IMR-90 (cell line): ENCODE measurements around the gene PGA5. TPM values are rescaled to one million over a fixed set of nuclear protein-coding genes. Genes with fewer than 3 reads are reported as not detected.

Experiments used
- ATAC-seq: fragments of 200-7000 bp; cut with Tn5 transposase; 2 replicates; pipeline ENCODE4 v1.9.1; 2020; ENCODE audit warnings: low read depth, mild to moderate bottlenecking, moderate library complexity
- BruUV-seq: library from RNA; stranded (reverse); fragments of 400-500 nt; replicated peaks from 2 replicates; lab custom pipeline; 2021; lab: Mats Ljungman, UMichigan
- CTCF ChIA-PET: fragments of 300-600 bp; formaldehyde crosslinking; extraction: SDS; loops from one replicate; lab custom pipeline; 2021; ENCODE audit warnings: antibody characterized with exemption; lab: Yijun Ruan, JAX
- POLR2A ChIA-PET: fragments of 300-600 bp; sonication (Branson Sonifier 250); formaldehyde crosslinking; loops from one replicate; lab custom pipeline; 2022; ENCODE audit warnings: antibody characterized with exemption; ENCODE audit not compliant: unreplicated experiment; lab: Charles Lee
- DNase-seq: peaks from one replicate; pipeline ENCODE4 v3.0.0; 2013
- H2AFZ ChIP-seq: replicated peaks from 2 replicates; pipeline ENCODE3; 2013; ENCODE audit warnings: low read length, mild to moderate bottlenecking; ENCODE audit not compliant: poor library complexity
- H2AK5ac ChIP-seq: 2 replicates; pipeline ENCODE4 v1.6.1; 2013; ENCODE audit warnings: low read depth, low read length, inconsistent platforms
- H2AK9ac ChIP-seq: replicated peaks from 2 replicates; pipeline ENCODE3; 2013; ENCODE audit warnings: mild to moderate bottlenecking, low read depth, low read length, moderate library complexity; ENCODE audit not compliant: poor library complexity
- H2BK120ac ChIP-seq: 2 replicates; pipeline ENCODE4 v1.6.1; 2013; ENCODE audit warnings: low read depth, low read length, inconsistent platforms
- H2BK15ac ChIP-seq: 3 replicates; pipeline ENCODE4 v1.6.1; 2013; ENCODE audit warnings: low read depth, low read length, inconsistent platforms
- H2BK20ac ChIP-seq: 2 replicates; pipeline ENCODE4 v1.6.1; 2013; ENCODE audit warnings: low read depth, mild to moderate bottlenecking, inconsistent platforms, low read length, moderate library complexity
- H2BK5ac ChIP-seq: 2 replicates; pipeline ENCODE4 v1.6.1; 2013; ENCODE audit warnings: mild to moderate bottlenecking, low read depth, low read length, inconsistent platforms; ENCODE audit not compliant: poor library complexity, severe bottlenecking
- H3K14ac ChIP-seq: replicated peaks from 2 replicates; pipeline ENCODE4 v1.6.1; 2013; ENCODE audit warnings: low read depth, low read length, inconsistent platforms
- H3K18ac ChIP-seq: 2 replicates; pipeline ENCODE4 v1.6.1; 2013; ENCODE audit warnings: low read depth, low read length, control low read depth
- H3K23ac ChIP-seq: 2 replicates; pipeline ENCODE4 v1.6.1; 2013; ENCODE audit warnings: low read depth, low read length, inconsistent platforms
- H3K27ac ChIP-seq: 2 replicates; pipeline ENCODE4 v1.5.1; 2013; ENCODE audit warnings: mild to moderate bottlenecking, control low read depth, low read length; ENCODE audit not compliant: insufficient read depth
- H3K27me3 ChIP-seq: 2 replicates; pipeline ENCODE4 v1.6.1; 2013; ENCODE audit warnings: low read length; ENCODE audit not compliant: control insufficient read depth, insufficient read depth
- H3K36me3 ChIP-seq: 2 replicates; pipeline ENCODE4 v1.6.1; 2013; ENCODE audit warnings: low read length, mixed read lengths; ENCODE audit not compliant: control insufficient read depth, insufficient read depth
- H3K4ac ChIP-seq: 2 replicates; pipeline ENCODE4 v1.6.1; 2013; ENCODE audit warnings: low read depth, low read length, inconsistent platforms
- H3K4me1 ChIP-seq: 2 replicates; pipeline ENCODE4 v1.6.1; 2013; ENCODE audit warnings: low read length, mixed read lengths; ENCODE audit not compliant: control insufficient read depth, insufficient read depth
- H3K4me2 ChIP-seq: 2 replicates; pipeline ENCODE4 v1.6.1; 2013; ENCODE audit warnings: low read depth, mild to moderate bottlenecking, control low read depth, low read length, moderate library complexity
- H3K4me3 ChIP-seq: 2 replicates; pipeline ENCODE4 v1.5.1; 2013; ENCODE audit warnings: low read depth, mild to moderate bottlenecking, control low read depth, low read length, moderate library complexity; ENCODE audit not compliant: insufficient read depth
- H3K56ac ChIP-seq: 2 replicates; pipeline ENCODE4 v1.6.1; 2013; ENCODE audit warnings: low read length, inconsistent platforms; ENCODE audit not compliant: insufficient read depth; ENCODE audit errors: extremely low read depth
- H3K79me1 ChIP-seq, 2 experiments: 2 replicates each; pipeline ENCODE4 v1.6.1; 2013; ENCODE audit warnings: low read length in 2 of 2, inconsistent platforms in 1 of 2, low read depth in 1 of 2
- H3K9ac ChIP-seq: 2 replicates; pipeline ENCODE4 v1.6.1; 2013; ENCODE audit warnings: low read depth, low read length, control low read depth
- H3K9me1 ChIP-seq: 2 replicates; pipeline ENCODE4 v1.6.1; 2013; ENCODE audit warnings: low read length, inconsistent platforms; ENCODE audit not compliant: insufficient read depth
- H3K9me3 ChIP-seq: 2 replicates; pipeline ENCODE4 v1.6.1; 2013; ENCODE audit warnings: low read length; ENCODE audit not compliant: control insufficient read depth, insufficient read depth
- H4K20me1 ChIP-seq: 2 replicates; pipeline ENCODE4 v1.6.1; 2013; ENCODE audit warnings: low read length, inconsistent platforms; ENCODE audit not compliant: insufficient read depth
- H4K5ac ChIP-seq: 2 replicates; pipeline ENCODE4 v1.6.1; 2013; ENCODE audit warnings: mild to moderate bottlenecking, low read depth, low read length, control low read depth
- H4K8ac ChIP-seq, 2 experiments: 2 replicates each; pipeline ENCODE4 v1.6.1; 2013; ENCODE audit warnings: low read depth in 2 of 2, low read length in 2 of 2, control low read depth in 1 of 2, inconsistent platforms in 1 of 2
- H4K91ac ChIP-seq: 2 replicates; pipeline ENCODE4 v1.6.1; 2013; ENCODE audit warnings: low read depth, low read length, inconsistent platforms; ENCODE audit not compliant: insufficient read depth
- BHLHE40 ChIP-seq: fragments of 150-350 bp; IDR thresholded peaks from 2 replicates; pipeline ENCODE4 v1.6.1; 2016; ENCODE audit warnings: mild to moderate bottlenecking, low read depth, low read length
- CEBPB ChIP-seq: IDR thresholded peaks from 2 replicates; pipeline ENCODE4 v1.6.1; 2012; ENCODE audit warnings: low read depth, low read length, improper control_type of control experiment
- CHD1 ChIP-seq: IDR thresholded peaks from 2 replicates; pipeline ENCODE4 v1.6.1; 2012; ENCODE audit warnings: low read depth, low read length, improper control_type of control experiment
- CTCF ChIP-seq: conservative IDR thresholded peaks from 2 replicates; pipeline ENCODE4 v1.5.1; 2012; ENCODE audit warnings: mild to moderate bottlenecking, low read depth, low read length, improper control_type of control experiment
- ELK1 ChIP-seq: fragments of 150-350 bp; IDR thresholded peaks from 2 replicates; pipeline ENCODE4 v1.6.1; 2016; ENCODE audit warnings: low read depth, mild to moderate bottlenecking, low read length, moderate library complexity, borderline replicate concordance
- FOS ChIP-seq: fragments of 150-350 bp; IDR thresholded peaks from 2 replicates; pipeline ENCODE4 v1.6.1; 2016; ENCODE audit warnings: low read depth, low read length
- MAFK ChIP-seq: IDR thresholded peaks from 2 replicates; pipeline ENCODE4 v1.6.1; 2012; ENCODE audit warnings: low read depth, low read length, improper control_type of control experiment
- MAZ ChIP-seq: IDR thresholded peaks from 2 replicates; pipeline ENCODE4 v1.6.1; 2012; ENCODE audit warnings: low read depth, mild to moderate bottlenecking, low read length, improper control_type of control experiment, moderate library complexity, borderline replicate concordance
- MXI1 ChIP-seq: IDR thresholded peaks from 2 replicates; pipeline ENCODE4 v1.6.1; 2012; ENCODE audit warnings: low read depth, mild to moderate bottlenecking, low read length, moderate library complexity, borderline replicate concordance
- NFE2L2 ChIP-seq: fragments of 150-350 bp; IDR thresholded peaks from 2 replicates; pipeline ENCODE4 v1.6.1; 2016; ENCODE audit warnings: low read depth, mild to moderate bottlenecking, low read length
- POLR2A ChIP-seq: IDR thresholded peaks from 2 replicates; pipeline ENCODE4 v1.6.1; 2012; ENCODE audit warnings: mild to moderate bottlenecking, low read depth, low read length
- RAD21 ChIP-seq: IDR thresholded peaks from 2 replicates; pipeline ENCODE4 v1.6.1; 2012; ENCODE audit warnings: low read length, improper control_type of control experiment
- RCOR1 ChIP-seq: IDR thresholded peaks from 2 replicates; pipeline ENCODE4 v1.6.1; 2012; ENCODE audit warnings: mild to moderate bottlenecking, low read length, improper control_type of control experiment; ENCODE audit not compliant: insufficient replicate concordance
- RFX5 ChIP-seq: IDR thresholded peaks from 2 replicates; pipeline ENCODE4 v1.8.0; 2012; ENCODE audit warnings: low read depth, mild to moderate bottlenecking, low read length, moderate library complexity
- SMC3 ChIP-seq: fragments of 150-350 bp; IDR thresholded peaks from 2 replicates; pipeline ENCODE4 v1.6.1; 2016; ENCODE audit warnings: low read depth, mild to moderate bottlenecking, antibody characterized with exemption, low read length, moderate library complexity
- USF2 ChIP-seq: fragments of 150-350 bp; IDR thresholded peaks from 2 replicates; pipeline ENCODE4 v1.6.1; 2017; ENCODE audit warnings: mild to moderate bottlenecking, antibody characterized with exemption, low read length, low read depth
- WGBS, 2 experiments: methylation state at CpG; one replicate each; pipeline versions ENCODE4 v1.1.5 to v1.1.7; 2013; ENCODE audit warnings: missing lambda C conversion rate in 2 of 2; ENCODE audit not compliant: insufficient read length in 1 of 2; ENCODE audit errors: extremely low coverage in 2 of 2; 5-methylcytosine and 5-hydroxymethylcytosine counted together
- dilution Hi-C: fragments of 300-500 bp; cut with HindIII; formaldehyde crosslinking; loops from one replicate; pipeline ENCODE4 v1.14.3; 2018; ENCODE audit warnings: low sequenced_read_pairs; ENCODE audit not compliant: unreplicated experiment
- in situ Hi-C: fragments of 300-500 bp; cut with MboI; formaldehyde crosslinking; loops from 3 replicates; pipeline ENCODE4 v1.14.3; 2019; ENCODE audit warnings: low sequenced_read_pairs, inconsistent platforms, mixed read lengths
- intact Hi-C: fragments of 100-400 bp; cut with micrococcal nuclease; formaldehyde crosslinking; loops from 2 replicates; pipeline ENCODE4 v1.10.0; 2022
- polyA plus RNA-seq, 3 experiments: library from polyadenylated mRNA; depleted of rRNA; stranded (reverse); fragments of >200 nt; gene quantifications; 2 replicates each; pipeline ENCODE4 v1.2.3, GENCODE V29; 2012; ENCODE audit warnings: low replicate concordance in 1 of 3
- total RNA-seq: library from RNA; depleted of rRNA; stranded (reverse); fragments of >200 nt; gene quantifications from 2 replicates; pipeline ENCODE4 v1.2.3, GENCODE V29; 2012

PGA5 gene
- total and polyA plus RNA-seq, 2 of the 4 experiments (the other 2 are of a cell fraction), result not detected

GRCh38 chr11:61268588-61269250, 27.7 kb downstream of the PGA5 start:
- Histone ChIP-seq H2BK15ac (no peak overlapping the region), H3K4ac (no peak overlapping the region), H3K14ac (no peak overlapping the region), H2BK120ac (no peak overlapping the region), H2AFZ (no peak overlapping the region), H2BK20ac (no peak overlapping the region), H3K4me2 (no peak overlapping the region), H2AK9ac (no peak overlapping the region), H3K18ac (no peak overlapping the region), H4K8ac (no peak overlapping the region), H2AK5ac (no peak overlapping the region), H4K20me1 (no peaks in the 10 kb centered on the region), H3K4me3 (no peak overlapping the region), H3K9me3 (no peaks in the 10 kb centered on the region), H3K9ac (no peak overlapping the region), H4K5ac (no peak overlapping the region), H3K56ac (no peak overlapping the region), H3K9me1 (no peaks in the 10 kb centered on the region; the same call in 1 of the 2 replicates), H4K91ac (no peak overlapping the region), H2BK5ac (no peak overlapping the region), H3K36me3 (no peaks in the 10 kb centered on the region), H3K27me3 (no peaks in the 10 kb centered on the region), H3K4me1 (peaks cover 2% of the 10 kb centered on the region), H3K27ac (no peak overlapping the region), H3K79me1 (no peaks in the 10 kb centered on the region), H3K23ac (no peak overlapping the region)
- CTCF ChIA-PET, result no interaction called here
- dilution Hi-C loops, result no loop called here
- intact Hi-C loops, result no loop called here
- TF ChIP-seq RAD21, result no peak
- no peak for TF ChIP-seq BHLHE40
- no peak for TF ChIP-seq CTCF
- no peak for TF ChIP-seq CHD1
- TF ChIP-seq MAFK, result no peak
- no peak for TF ChIP-seq SMC3
- no peak for TF ChIP-seq USF2
- no peak for TF ChIP-seq CEBPB
- TF ChIP-seq POLR2A, result no peak
- TF ChIP-seq RCOR1, result no peak
- no peak for TF ChIP-seq MAZ
- TF ChIP-seq MXI1, result no peak
- TF ChIP-seq NFE2L2, result no peak
- no peak for TF ChIP-seq ELK1
- no peak for TF ChIP-seq FOS
- TF ChIP-seq RFX5, result no peak
- 90% methylated on average over 9 of the region's 15 CpGs; no CpG with 5 or more reads in 1 of the 2 experiments for WGBS, 2 experiments
- in situ Hi-C loops, result no loop called here
- DNase-seq (no peak), ATAC-seq (no peak)
- no TSS peak for BruUV-seq
- POLR2A ChIA-PET, result no interaction called here
